ENCODE data around the gene ZNF425. TPM values are rescaled to one million over a fixed set of nuclear protein-coding genes. Genes with fewer than 3 reads are reported as not detected.

ZNF425 gene
- total and polyA plus RNA-seq, 7 donors, result 0.60 to 4.9 (median 2.9) TPM

- 96% methylated on average over 11 of the region's 11 CpGs for WGBS, 2 donors
- DNase-seq, result no peak
- Histone ChIP-seq H3K4me1 (peaks cover 0 to 16% (median 7%) of the 10 kb centered on the region in 4 donors), H3K36me3 (peaks cover 0 to 43% (median 2%) of the 10 kb centered on the region in 4 donors), H3K9me3 (no peaks in the 10 kb centered on the region), H3K27ac (no peak overlapping the region), H3K27me3 (no peaks in the 10 kb centered on the region), H3K4me3 (no peak overlapping the region)
- TF ChIP-seq POLR2A (IDR thresholded peaks at IDR 0.05), result no peak
- TF ChIP-seq CTCF (IDR thresholded peaks at IDR 0.05), result no peak
- TF ChIP-seq POLR2AphosphoS5 (IDR thresholded peaks at IDR 0.05), result no peak
- TF ChIP-seq EP300 (IDR thresholded peaks at IDR 0.05), result no peak
- intact Hi-C loops (cut with DNase I), result no loop called here
Observed at GRCh38 chr7:149154056-149154455, 27.9 kb upstream of the ZNF425 start.

- no peak overlapping the region for H3K4me3 ChIP-seq
- 92 to 95% methylated on average over 2 of the region's 2 CpGs for WGBS, 2 donors
- TF ChIP-seq EP300 (IDR thresholded peaks at IDR 0.05) (no peak), POLR2AphosphoS5 (IDR thresholded peaks at IDR 0.05) (no peak), POLR2A (IDR thresholded peaks at IDR 0.05) (no peak), CTCF (IDR thresholded peaks at IDR 0.05) (no peak)
Observed at GRCh38 chr7:149153346-149153745, 27.2 kb upstream of the ZNF425 start.

GRCh38 chr7:149150981-149151380, 24.9 kb upstream of the ZNF425 start:
- no peaks in the 10 kb centered on the region for H3K9me3 ChIP-seq
- H3K4me1 ChIP-seq, result peaks cover 0 to 31% (median 21%) of the 10 kb centered on the region in 4 donors
- H3K27me3 ChIP-seq, result no peaks in the 10 kb centered on the region
- no peak for DNase-seq
- intact Hi-C loops (cut with DNase I), result no loop called here
- H3K27ac ChIP-seq, result no peak overlapping the region
- H3K4me3 ChIP-seq, result no peak overlapping the region
- H3K36me3 ChIP-seq, result peaks cover 0 to 21% (median 2%) of the 10 kb centered on the region in 4 donors
- TF ChIP-seq POLR2AphosphoS5 (IDR thresholded peaks at IDR 0.05), result no peak
- no peak for TF ChIP-seq CTCF (IDR thresholded peaks at IDR 0.05)
- no peak for TF ChIP-seq EP300 (IDR thresholded peaks at IDR 0.05)
- no peak for TF ChIP-seq POLR2A (IDR thresholded peaks at IDR 0.05)
- WGBS, 2 donors, result 69 to 70% methylated on average over 4 of the region's 4 CpGs

More at GRCh38 chr7:149153346-149153745, 27.2 kb upstream of the ZNF425 start:
- Histone ChIP-seq H3K36me3 (peaks cover 0 to 38% (median 2%) of the 10 kb centered on the region in 4 donors), H3K27ac (no peak overlapping the region), H3K9me3 (no peaks in the 10 kb centered on the region), H3K27me3 (no peaks in the 10 kb centered on the region), H3K4me1 (peaks cover 0 to 22% (median 14%) of the 10 kb centered on the region in 4 donors)
- no peak for DNase-seq
- intact Hi-C loops (cut with DNase I), result no loop called here

- peak; percentile 70 for DNase-seq
- intact Hi-C loops (cut with DNase I), result loop anchor here (1.0 to 5.0 kb wide), 5 partner anchors 22 to 1259 kb away; partner anchors contain the start of genes EZH2, ZNF282, ZNF425 and ZNF786
- Histone ChIP-seq H3K4me1 (peaks cover 0 to 31% (median 21%) of the 10 kb centered on the region in 4 donors), H3K36me3 (no peaks in the 10 kb centered on the region), H3K27ac (peak overlapping the region; percentile 89 to 94 (median 92)), H3K27me3 (no peaks in the 10 kb centered on the region), H3K9me3 (no peaks in the 10 kb centered on the region), H3K4me3 (peak overlapping the region; percentile 72 to 92 (median 84))
- no peak for TF ChIP-seq POLR2A (IDR thresholded peaks at IDR 0.05)
- no peak for TF ChIP-seq POLR2AphosphoS5 (IDR thresholded peaks at IDR 0.05)
- no peak for TF ChIP-seq CTCF (IDR thresholded peaks at IDR 0.05)
- TF ChIP-seq EP300 (IDR thresholded peaks at IDR 0.05), result no peak
- 0 to 1% methylated on average over 86 of the region's 86 CpGs for WGBS, 2 donors
Observed at GRCh38 chr7:149147752-149148653, 21.9 kb upstream of the ZNF425 start.

Data from sigmoid colon (tissue), 7 donors.